Activated CD8-positive, alpha-beta memory T cell treated with anti-CD3 and anti-CD28 coated beads, Interleukin-2, amount 50 U/mL, for 48 hours (primary cell): ENCODE data around the gene SNX10.
A peak's percentile ranks its signal among the peaks of the same experiment; 100 is the strongest.

Experiments used
- DNase-seq: peaks from one replicate; pipeline ENCODE4 v3.0.0-alpha.2; 2020

SNX10 gene

GRCh38 chr7:26370011-26370410 lies 78.3 kb downstream of the SNX10 start:
- no peak for DNase-seq

GRCh38 chr7:26372249-26372648 lies 80.6 kb downstream of the SNX10 start:
- DNase-seq: no peak

GRCh38 chr7:26372704-26373103 lies 81.0 kb downstream of the SNX10 start:
- no peak for DNase-seq

GRCh38 chr7:26374647-26375373 lies 83.1 kb downstream of the SNX10 start:
- no peak for DNase-seq

GRCh38 chr7:26375726-26376174 lies 84.1 kb downstream of the SNX10 start:
- no peak for DNase-seq

GRCh38 chr7:26376175-26376917 lies 84.7 kb downstream of the SNX10 start:
- DNase-seq: peak; percentile 74

- DNase-seq: no peak
These were observed 86.4 kb downstream of the SNX10 start for GRCh38 chr7:26378016-26378415.

- DNase-seq: no peak
These were observed 88.0 kb downstream of the SNX10 start for GRCh38 chr7:26379711-26380110.

GRCh38 chr7:26381476-26382353 lies 90.1 kb downstream of the SNX10 start:
- no peak for DNase-seq

- no peak for DNase-seq
These were observed 93.6 kb downstream of the SNX10 start for GRCh38 chr7:26385240-26385639.

- DNase-seq: no peak
These were observed 96.1 kb downstream of the SNX10 start for GRCh38 chr7:26387731-26388130.

- DNase-seq: no peak
These were observed 96.6 kb downstream of the SNX10 start for GRCh38 chr7:26388256-26388655.

GRCh38 chr7:26390016-26390415 lies 98.4 kb downstream of the SNX10 start:
- no peak for DNase-seq

- DNase-seq: no peak
These were observed 102.2 kb downstream of the SNX10 start for GRCh38 chr7:26393818-26394217.

GRCh38 chr7:26397332-26397731 lies 105.7 kb downstream of the SNX10 start:
- DNase-seq: no peak

GRCh38 chr7:26397796-26398426 lies 106.2 kb downstream of the SNX10 start:
- DNase-seq: no peak

GRCh38 chr7:26398427-26398755 lies 106.7 kb downstream of the SNX10 start:
- peak; percentile 73 for DNase-seq

- peak; percentile 71 for DNase-seq
These were observed 107.3 kb downstream of the SNX10 start for GRCh38 chr7:26398756-26399509.

GRCh38 chr7:26399736-26400135 lies 108.1 kb downstream of the SNX10 start:
- DNase-seq: no peak

- DNase-seq: no peak
These were observed 112.0 kb downstream of the SNX10 start for GRCh38 chr7:26403640-26404039.

- no peak for DNase-seq
These were observed 112.7 kb downstream of the SNX10 start for GRCh38 chr7:26404189-26404996.
